ENCODE data around the gene DIDO1.
A peak's percentile ranks its signal among the peaks of the same experiment; 100 is the strongest.

DIDO1 gene

GRCh38 chr20:62955519-62956386, 29.4 kb upstream of the DIDO1 start:
- H3K4me2 ChIP-seq (ENCODE audit: low read length), result no peak overlapping the region
- H4K20me1 ChIP-seq (ENCODE audit: insufficient read depth, low read length), result peaks cover 31% of the 10 kb centered on the region
- H3K4me3 ChIP-seq (ENCODE audit: low read length), result no peak overlapping the region
- H2AFZ ChIP-seq (ENCODE audit: low read depth, low read length), result no peak overlapping the region
- H3K36me3 ChIP-seq (replicated peaks; ENCODE audit: low read depth, low read length), result peaks cover 33% of the 10 kb centered on the region
- no peaks in the 10 kb centered on the region for H3K9me3 ChIP-seq (ENCODE audit: insufficient read depth, low read length)
- no peak overlapping the region for H3K27ac ChIP-seq (ENCODE audit: low read length)
- H3K79me2 ChIP-seq (ENCODE audit: low read length), result peaks cover 60% of the 10 kb centered on the region
- H3K4me1 ChIP-seq (ENCODE audit: low read length), result peaks cover 19% of the 10 kb centered on the region
- TF ChIP-seq, protein P1, sequence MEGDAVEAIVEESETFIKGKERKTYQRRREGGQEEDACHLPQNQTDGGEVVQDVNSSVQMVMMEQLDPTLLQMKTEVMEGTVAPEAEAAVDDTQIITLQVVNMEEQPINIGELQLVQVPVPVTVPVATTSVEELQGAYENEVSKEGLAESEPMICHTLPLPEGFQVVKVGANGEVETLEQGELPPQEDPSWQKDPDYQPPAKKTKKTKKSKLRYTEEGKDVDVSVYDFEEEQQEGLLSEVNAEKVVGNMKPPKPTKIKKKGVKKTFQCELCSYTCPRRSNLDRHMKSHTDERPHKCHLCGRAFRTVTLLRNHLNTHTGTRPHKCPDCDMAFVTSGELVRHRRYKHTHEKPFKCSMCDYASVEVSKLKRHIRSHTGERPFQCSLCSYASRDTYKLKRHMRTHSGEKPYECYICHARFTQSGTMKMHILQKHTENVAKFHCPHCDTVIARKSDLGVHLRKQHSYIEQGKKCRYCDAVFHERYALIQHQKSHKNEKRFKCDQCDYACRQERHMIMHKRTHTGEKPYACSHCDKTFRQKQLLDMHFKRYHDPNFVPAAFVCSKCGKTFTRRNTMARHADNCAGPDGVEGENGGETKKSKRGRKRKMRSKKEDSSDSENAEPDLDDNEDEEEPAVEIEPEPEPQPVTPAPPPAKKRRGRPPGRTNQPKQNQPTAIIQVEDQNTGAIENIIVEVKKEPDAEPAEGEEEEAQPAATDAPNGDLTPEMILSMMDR (IDR thresholded peaks at IDR 0.05; ENCODE audit: low read depth, low read length), result no peak
- TF ChIP-seq EZH2phosphoT487 (IDR thresholded peaks at IDR 0.05; ENCODE audit: low read depth), result no peak
- H3K9ac ChIP-seq (ENCODE audit: low read length), result no peak overlapping the region
- no peaks in the 10 kb centered on the region for H3K27me3 ChIP-seq (ENCODE audit: low read depth, low read length)

GRCh38 chr20:62953839-62954703, 27.8 kb upstream of the DIDO1 start:
- TF ChIP-seq, protein P1 (IDR thresholded peaks at IDR 0.05; ENCODE audit: low read depth, low read length), result no peak
- TF ChIP-seq EZH2phosphoT487 (IDR thresholded peaks at IDR 0.05; ENCODE audit: low read depth), result no peak
- H3K4me2 ChIP-seq (ENCODE audit: low read length), result peak overlapping the region; percentile 100
- peaks cover 31% of the 10 kb centered on the region for H4K20me1 ChIP-seq (ENCODE audit: insufficient read depth, low read length)
- peaks cover 41% of the 10 kb centered on the region for H3K36me3 ChIP-seq (replicated peaks; ENCODE audit: low read depth, low read length)
- H3K4me3 ChIP-seq (ENCODE audit: low read length), result peak overlapping the region; percentile 95
- H3K4me1 ChIP-seq (ENCODE audit: low read length), result peaks cover 19% of the 10 kb centered on the region
- H3K27ac ChIP-seq (ENCODE audit: low read length), result peak overlapping the region; percentile 93
- peak overlapping the region; percentile 95 for H3K9ac ChIP-seq (ENCODE audit: low read length)
- H3K79me2 ChIP-seq (ENCODE audit: low read length), result peaks cover 60% of the 10 kb centered on the region
- no peak overlapping the region for H2AFZ ChIP-seq (ENCODE audit: low read depth, low read length)
- no peaks in the 10 kb centered on the region for H3K27me3 ChIP-seq (ENCODE audit: low read depth, low read length)
- H3K9me3 ChIP-seq (ENCODE audit: insufficient read depth, low read length), result no peaks in the 10 kb centered on the region

- H3K4me1 ChIP-seq (ENCODE audit: low read length), result peaks cover 19% of the 10 kb centered on the region
- H3K27ac ChIP-seq (ENCODE audit: low read length), result peak overlapping the region; percentile 93
- peaks cover 60% of the 10 kb centered on the region for H3K79me2 ChIP-seq (ENCODE audit: low read length)
- no peaks in the 10 kb centered on the region for H3K27me3 ChIP-seq (ENCODE audit: low read depth, low read length)
- peak overlapping the region; percentile 95 for H3K9ac ChIP-seq (ENCODE audit: low read length)
- TF ChIP-seq, protein P1 (IDR thresholded peaks at IDR 0.05; ENCODE audit: low read depth, low read length), result no peak
- no peak for TF ChIP-seq EZH2phosphoT487 (IDR thresholded peaks at IDR 0.05; ENCODE audit: low read depth)
- no peak overlapping the region for H2AFZ ChIP-seq (ENCODE audit: low read depth, low read length)
- peaks cover 26% of the 10 kb centered on the region for H4K20me1 ChIP-seq (ENCODE audit: insufficient read depth, low read length)
- H3K9me3 ChIP-seq (ENCODE audit: insufficient read depth, low read length), result no peaks in the 10 kb centered on the region
- peak overlapping the region; percentile 100 for H3K4me2 ChIP-seq (ENCODE audit: low read length)
- H3K36me3 ChIP-seq (replicated peaks; ENCODE audit: low read depth, low read length), result peaks cover 43% of the 10 kb centered on the region
- H3K4me3 ChIP-seq (ENCODE audit: low read length), result peak overlapping the region; percentile 95
These were observed 26.9 kb upstream of the DIDO1 start for GRCh38 chr20:62952968-62953838.
